ENCODE results near the gene SHPK.

SHPK gene

GRCh38 chr17:3668279-3669084, 32.4 kb upstream of the SHPK start, which contains the start of the genes EMC6 and TAX1BP3:
Gene EMC6 (plus strand): TSS chr17:3668812. CDS start chr17:3669147, 335 bp downstream.
Gene TAX1BP3 (minus strand): TSS chr17:3668578. CDS start chr17:3668526, 52 bp downstream.
- TF ChIP-seq GATA1 (IDR thresholded peaks at IDR 0.05; ENCODE audit: low read depth, low read length) (no peak), POLR2A (IDR thresholded peaks at IDR 0.05; ENCODE audit: low read length) (peak; percentile 83)
- peak; percentile 97 to 99 for DNase-seq

GRCh38 chr17:3667366-3668278, 31.6 kb upstream of the SHPK start:
- TF ChIP-seq POLR2A (IDR thresholded peaks at IDR 0.05; ENCODE audit: low read length) (no peak), GATA1 (IDR thresholded peaks at IDR 0.05; ENCODE audit: low read depth, low read length) (no peak)
- peak; percentile 82 to 88 for DNase-seq

- TF ChIP-seq POLR2A (IDR thresholded peaks at IDR 0.05; ENCODE audit: low read length) (no peak), GATA1 (IDR thresholded peaks at IDR 0.05; ENCODE audit: low read depth, low read length) (no peak)
- DNase-seq: no peak
These were observed 30.5 kb upstream of the SHPK start for GRCh38 chr17:3666516-3666915.

- no peak for DNase-seq
- no peak for TF ChIP-seq POLR2A (IDR thresholded peaks at IDR 0.05; ENCODE audit: low read length)
- TF ChIP-seq GATA1 (IDR thresholded peaks at IDR 0.05; ENCODE audit: low read depth, low read length): no peak
These were observed 29.8 kb upstream of the SHPK start for GRCh38 chr17:3665834-3666233.

GRCh38 chr17:3663102-3664011, 27.3 kb upstream of the SHPK start:
- TF ChIP-seq POLR2A (IDR thresholded peaks at IDR 0.05; ENCODE audit: low read length) (no peak), GATA1 (IDR thresholded peaks at IDR 0.05; ENCODE audit: low read depth, low read length) (no peak)
- no peak for DNase-seq

- TF ChIP-seq GATA1 (IDR thresholded peaks at IDR 0.05; ENCODE audit: low read depth, low read length) (no peak), POLR2A (IDR thresholded peaks at IDR 0.05; ENCODE audit: low read length) (no peak)
- no peak for DNase-seq
These were observed 24.4 kb upstream of the SHPK start for GRCh38 chr17:3660311-3660891.

GRCh38 chr17:3659541-3660111, 23.6 kb upstream of the SHPK start:
- no peak for TF ChIP-seq POLR2A (IDR thresholded peaks at IDR 0.05; ENCODE audit: low read length)
- TF ChIP-seq GATA1 (IDR thresholded peaks at IDR 0.05; ENCODE audit: low read depth, low read length): no peak
- DNase-seq: no peak

- no peak for DNase-seq
- no peak for TF ChIP-seq POLR2A (IDR thresholded peaks at IDR 0.05; ENCODE audit: low read length)
- TF ChIP-seq GATA1 (IDR thresholded peaks at IDR 0.05; ENCODE audit: low read depth, low read length): no peak
These were observed 22.9 kb upstream of the SHPK start for GRCh38 chr17:3658784-3659449.

- TF ChIP-seq POLR2A (IDR thresholded peaks at IDR 0.05; ENCODE audit: low read length): no peak
- TF ChIP-seq GATA1 (IDR thresholded peaks at IDR 0.05; ENCODE audit: low read depth, low read length): no peak
- DNase-seq: no peak
These were observed 22.1 kb upstream of the SHPK start for GRCh38 chr17:3657874-3658783.

GRCh38 chr17:3657588-3657869, 21.5 kb upstream of the SHPK start:
- no peak for DNase-seq
- TF ChIP-seq POLR2A (IDR thresholded peaks at IDR 0.05; ENCODE audit: low read length) (no peak), GATA1 (IDR thresholded peaks at IDR 0.05; ENCODE audit: low read depth, low read length) (no peak)

GRCh38 chr17:3656755-3657587, 20.9 kb upstream of the SHPK start:
- TF ChIP-seq POLR2A (IDR thresholded peaks at IDR 0.05; ENCODE audit: low read length): no peak
- no peak for TF ChIP-seq GATA1 (IDR thresholded peaks at IDR 0.05; ENCODE audit: low read depth, low read length)

More at GRCh38 chr17:3656755-3657587, 20.9 kb upstream of the SHPK start:
- DNase-seq: no peak

Measured in erythroblast (primary cell).